Ishikawa (cell line): ENCODE results near the gene NPAS2.

Experiments
- CEBPB ChIP-seq: IDR thresholded peaks from 2 replicates; pipeline ENCODE4 v1.6.1; 2012
- CREB1 ChIP-seq: IDR thresholded peaks from 2 replicates; pipeline ENCODE4 v1.6.1; 2012; ENCODE audit warnings: low read depth
- EGR1 ChIP-seq: IDR thresholded peaks from 2 replicates; pipeline ENCODE4 v1.6.1; 2012
- EP300 ChIP-seq: IDR thresholded peaks from 2 replicates; pipeline ENCODE4 v1.6.1; 2012; ENCODE audit warnings: borderline replicate concordance
- FOXM1 ChIP-seq: IDR thresholded peaks from 2 replicates; pipeline ENCODE4 v1.6.1; 2012; ENCODE audit warnings: low read depth, borderline replicate concordance
- NFIC ChIP-seq: IDR thresholded peaks from 2 replicates; pipeline ENCODE4 v1.6.1; 2012
- RAD21 ChIP-seq: IDR thresholded peaks from 2 replicates; pipeline ENCODE4 v1.6.1; 2012; ENCODE audit warnings: low read depth
- TAF1 ChIP-seq: IDR thresholded peaks from 2 replicates; pipeline ENCODE4 v1.6.1; 2012; ENCODE audit warnings: low read depth, mild to moderate bottlenecking
- TCF12 ChIP-seq: IDR thresholded peaks from 2 replicates; pipeline ENCODE4 v1.6.1; 2012; ENCODE audit warnings: low read depth
- TEAD4 ChIP-seq: IDR thresholded peaks from 2 replicates; pipeline ENCODE4 v1.6.1; 2012
- YY1 ChIP-seq: IDR thresholded peaks from 2 replicates; pipeline ENCODE4 v1.6.1; 2012; ENCODE audit warnings: low read depth
- ZBTB7A ChIP-seq: IDR thresholded peaks from 2 replicates; pipeline ENCODE4 v1.6.1; 2012; ENCODE audit warnings: low read depth
- TF ChIP-seq, protein P1 (sequence below): IDR thresholded peaks from 2 replicates; pipeline ENCODE4 v1.6.1; 2012
- TF ChIP-seq, protein P2 (sequence below): IDR thresholded peaks from 2 replicates; pipeline ENCODE4 v1.6.1; 2012; ENCODE audit warnings: low read depth, mild to moderate bottlenecking
- TF ChIP-seq, protein P3 (sequence below): IDR thresholded peaks from 2 replicates; pipeline ENCODE4 v1.6.1; 2012

NPAS2 gene

DNA sequence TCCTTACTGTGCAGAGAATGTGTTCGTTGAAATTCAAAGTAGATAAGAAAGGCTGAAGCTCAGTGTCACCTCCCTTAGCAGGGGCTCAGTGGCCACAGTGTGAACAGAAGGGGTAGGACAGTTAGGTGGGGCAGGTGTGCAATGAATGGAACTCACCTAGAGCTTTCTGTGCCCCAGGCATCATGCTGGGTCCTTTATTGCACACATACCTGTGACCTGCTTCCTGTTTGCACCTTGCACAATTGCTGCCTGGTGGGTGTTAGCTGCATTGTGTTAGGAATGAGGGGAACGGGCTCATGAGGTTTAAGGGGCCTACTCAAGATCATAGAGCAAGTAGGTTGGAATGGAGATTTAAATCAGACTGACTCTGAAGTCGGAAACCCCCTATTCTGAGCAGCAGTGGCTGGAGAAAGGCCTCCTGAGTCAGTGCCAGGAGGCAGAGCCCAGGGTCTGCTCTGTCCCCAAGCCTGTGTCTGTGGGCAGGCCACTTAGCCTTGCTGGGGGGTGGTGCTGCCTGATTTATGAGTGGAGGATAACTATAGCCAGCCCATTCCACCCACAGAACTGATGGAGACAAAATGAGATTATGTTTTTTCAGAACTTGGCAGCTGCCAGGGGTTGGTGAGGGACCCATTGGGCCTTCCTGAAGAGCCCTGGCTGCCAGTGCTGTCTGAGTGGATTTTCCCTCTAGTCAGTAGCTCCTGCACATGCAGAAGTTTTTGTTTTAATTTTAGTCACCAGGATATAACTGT is 76.2 kb downstream of the NPAS2 start:
- TF ChIP-seq CREB1 (no peak), YY1 (no peak), CEBPB (peak; percentile 81), EP300 (peak; percentile 19; the same call in 1 of the 2 replicates), TAF1 (no peak), TCF12 (peak; percentile 45), NFIC (no peak), TEAD4 (no peak), ZBTB7A (no peak), FOXM1 (no peak), EGR1 (no peak), RAD21 (no peak)
- TF ChIP-seq, protein P1, sequence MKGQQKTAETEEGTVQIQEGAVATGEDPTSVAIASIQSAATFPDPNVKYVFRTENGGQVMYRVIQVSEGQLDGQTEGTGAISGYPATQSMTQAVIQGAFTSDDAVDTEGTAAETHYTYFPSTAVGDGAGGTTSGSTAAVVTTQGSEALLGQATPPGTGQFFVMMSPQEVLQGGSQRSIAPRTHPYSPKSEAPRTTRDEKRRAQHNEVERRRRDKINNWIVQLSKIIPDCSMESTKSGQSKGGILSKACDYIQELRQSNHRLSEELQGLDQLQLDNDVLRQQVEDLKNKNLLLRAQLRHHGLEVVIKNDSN, result no peak
- TF ChIP-seq, protein P2, sequence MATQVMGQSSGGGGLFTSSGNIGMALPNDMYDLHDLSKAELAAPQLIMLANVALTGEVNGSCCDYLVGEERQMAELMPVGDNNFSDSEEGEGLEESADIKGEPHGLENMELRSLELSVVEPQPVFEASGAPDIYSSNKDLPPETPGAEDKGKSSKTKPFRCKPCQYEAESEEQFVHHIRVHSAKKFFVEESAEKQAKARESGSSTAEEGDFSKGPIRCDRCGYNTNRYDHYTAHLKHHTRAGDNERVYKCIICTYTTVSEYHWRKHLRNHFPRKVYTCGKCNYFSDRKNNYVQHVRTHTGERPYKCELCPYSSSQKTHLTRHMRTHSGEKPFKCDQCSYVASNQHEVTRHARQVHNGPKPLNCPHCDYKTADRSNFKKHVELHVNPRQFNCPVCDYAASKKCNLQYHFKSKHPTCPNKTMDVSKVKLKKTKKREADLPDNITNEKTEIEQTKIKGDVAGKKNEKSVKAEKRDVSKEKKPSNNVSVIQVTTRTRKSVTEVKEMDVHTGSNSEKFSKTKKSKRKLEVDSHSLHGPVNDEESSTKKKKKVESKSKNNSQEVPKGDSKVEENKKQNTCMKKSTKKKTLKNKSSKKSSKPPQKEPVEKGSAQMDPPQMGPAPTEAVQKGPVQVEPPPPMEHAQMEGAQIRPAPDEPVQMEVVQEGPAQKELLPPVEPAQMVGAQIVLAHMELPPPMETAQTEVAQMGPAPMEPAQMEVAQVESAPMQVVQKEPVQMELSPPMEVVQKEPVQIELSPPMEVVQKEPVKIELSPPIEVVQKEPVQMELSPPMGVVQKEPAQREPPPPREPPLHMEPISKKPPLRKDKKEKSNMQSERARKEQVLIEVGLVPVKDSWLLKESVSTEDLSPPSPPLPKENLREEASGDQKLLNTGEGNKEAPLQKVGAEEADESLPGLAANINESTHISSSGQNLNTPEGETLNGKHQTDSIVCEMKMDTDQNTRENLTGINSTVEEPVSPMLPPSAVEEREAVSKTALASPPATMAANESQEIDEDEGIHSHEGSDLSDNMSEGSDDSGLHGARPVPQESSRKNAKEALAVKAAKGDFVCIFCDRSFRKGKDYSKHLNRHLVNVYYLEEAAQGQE, result no peak
- TF ChIP-seq, protein P3, sequence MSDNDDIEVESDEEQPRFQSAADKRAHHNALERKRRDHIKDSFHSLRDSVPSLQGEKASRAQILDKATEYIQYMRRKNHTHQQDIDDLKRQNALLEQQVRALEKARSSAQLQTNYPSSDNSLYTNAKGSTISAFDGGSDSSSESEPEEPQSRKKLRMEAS, result no peak

DNA sequence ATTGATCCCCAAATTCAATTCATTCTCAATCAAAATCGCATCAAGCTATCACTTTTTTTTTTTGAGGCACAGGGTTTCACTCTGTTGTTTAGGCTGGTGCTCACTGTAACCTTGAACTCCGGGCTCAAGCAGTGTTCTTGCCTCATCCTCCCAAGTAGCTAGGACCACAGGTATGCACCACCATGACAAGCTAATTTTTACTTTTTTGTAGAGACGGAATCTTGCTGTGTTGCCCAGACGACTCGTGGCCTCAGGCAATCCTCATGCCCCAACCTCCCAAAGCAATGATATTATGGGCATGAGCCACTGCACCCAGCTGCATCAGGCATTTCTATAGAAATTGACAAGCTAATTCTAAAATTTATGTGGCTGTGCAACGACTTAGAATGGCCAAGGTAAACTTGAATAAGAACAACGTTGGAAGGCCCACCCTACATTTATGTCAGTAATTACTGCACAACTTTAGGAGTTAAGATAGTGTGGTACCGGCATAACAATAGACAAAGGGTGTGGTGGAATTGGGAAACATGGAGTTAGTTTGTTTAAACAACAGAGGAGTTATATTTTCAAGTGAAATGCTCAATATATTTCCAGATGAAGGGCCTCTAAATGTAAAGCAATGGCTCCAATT is 78.2 kb downstream of the NPAS2 start:
- TF ChIP-seq CREB1 (no peak), EP300 (no peak), ZBTB7A (no peak), FOXM1 (no peak), YY1 (no peak)
- TF ChIP-seq, protein P2, result no peak

DNA sequence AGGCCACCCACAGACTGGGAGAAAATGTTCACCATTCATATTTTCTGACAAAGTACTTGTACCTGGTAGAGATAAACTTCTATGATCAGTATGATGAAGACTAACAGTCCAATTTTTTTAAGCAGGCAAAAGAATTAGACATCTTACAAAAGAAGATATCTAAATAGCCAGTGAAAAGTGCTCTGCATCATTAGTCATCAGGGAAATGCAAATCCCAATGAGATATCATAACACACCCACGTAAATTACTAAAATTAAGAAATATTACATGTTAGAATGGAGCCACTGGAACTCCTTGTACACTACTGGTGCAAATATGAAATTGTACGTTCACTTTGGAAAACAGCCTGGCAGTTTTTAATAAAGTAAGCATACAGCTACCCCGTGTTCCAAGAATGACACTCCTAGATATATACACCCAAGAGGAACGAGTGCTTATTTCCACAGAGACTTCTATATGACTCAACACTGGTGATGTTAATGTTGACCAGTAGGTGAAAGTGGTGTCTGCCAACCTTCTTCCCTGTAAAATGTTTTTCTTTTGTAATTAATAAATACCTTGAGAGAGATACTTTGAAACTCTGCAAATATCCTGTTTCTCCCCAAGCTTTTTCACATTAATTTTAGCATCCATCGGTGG is 80.3 kb downstream of the NPAS2 start:
- TF ChIP-seq TCF12 (no peak), TEAD4 (no peak), EGR1 (no peak), CREB1 (no peak), ZBTB7A (no peak), CEBPB (no peak), YY1 (no peak)
- TF ChIP-seq, protein P2, result no peak
- TF ChIP-seq, protein P3, result no peak
- TF ChIP-seq, protein P1, result no peak

DNA sequence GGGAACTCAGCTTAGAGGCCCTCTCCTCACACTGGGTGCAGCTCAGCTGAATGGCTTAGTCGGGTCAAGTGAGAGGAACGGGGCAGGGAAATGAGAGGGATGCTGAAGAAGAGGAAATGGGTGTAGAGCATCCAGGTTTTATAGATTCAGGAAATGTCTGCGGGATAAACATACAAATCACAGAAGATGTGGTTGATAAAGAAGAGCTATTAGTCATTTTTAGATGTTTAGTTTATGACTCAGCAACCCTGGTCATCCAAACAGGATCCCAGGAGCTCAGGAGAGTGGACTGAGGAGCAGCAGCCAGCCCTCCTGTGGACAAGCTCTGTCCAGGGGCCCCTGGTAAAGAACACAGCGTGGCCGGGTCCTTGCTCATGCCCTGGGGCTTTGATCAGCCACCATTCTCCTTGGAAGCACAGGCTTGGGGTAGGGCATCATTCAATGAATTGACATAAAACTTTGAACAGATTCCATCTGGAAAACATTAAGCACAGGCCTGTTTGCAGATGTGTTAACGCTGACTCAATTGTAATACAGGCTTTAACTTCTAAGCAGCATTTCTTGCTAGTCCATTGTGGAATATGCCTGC is 83.0 kb downstream of the NPAS2 start:
- TF ChIP-seq RAD21, result no peak
- TF ChIP-seq CREB1, result no peak
- TF ChIP-seq TCF12, result no peak
- no peak for TF ChIP-seq EP300
- TF ChIP-seq, protein P1, result no peak
- no peak for TF ChIP-seq YY1
- no peak for TF ChIP-seq TEAD4
- TF ChIP-seq FOXM1, result no peak
- TF ChIP-seq, protein P3, result no peak
- TF ChIP-seq ZBTB7A, result no peak
- TF ChIP-seq, protein P2, result no peak
- no peak for TF ChIP-seq CEBPB
- no peak for TF ChIP-seq EGR1
- no peak for TF ChIP-seq NFIC
